HepG2 (cell line): ENCODE measurements around the gene ANKRD11. TPM values are rescaled to one million over a fixed set of nuclear protein-coding genes. Genes with fewer than 3 reads are reported as not detected.

ENCODE experiments used
- ATAC-seq: fragments of 200-7000 bp; cut with Tn5 transposase; 3 replicates; pipeline ENCODE4 v1.9.1; 2020; ENCODE audit warnings: mild to moderate bottlenecking, moderate library complexity
- BruUV-seq: library from RNA; stranded (reverse); fragments of 400-500 nt; replicated peaks from 2 replicates; lab custom pipeline; 2021; lab: Mats Ljungman, UMichigan
- CTCF ChIA-PET: fragments of 300-600 bp; formaldehyde crosslinking; extraction: SDS; loops from one replicate; lab custom pipeline; 2021; ENCODE audit warnings: low total read pairs, inconsistent platforms, low intra/inter-chr PET ratio; lab: Yijun Ruan, JAX
- POLR2A ChIA-PET: fragments of 350-600 bp; sonication (Branson Sonifier 250); formaldehyde crosslinking; loops from one replicate; lab custom pipeline; 2020; ENCODE audit warnings: antibody characterized with exemption, inconsistent platforms; lab: Yijun Ruan, JAX
- DNase-seq: peaks from one replicate; pipeline ENCODE4 v3.0.0-alpha.2; 2015; ENCODE audit warnings: low spot score
- FAIRE-seq: peaks from 3 replicates; lab custom pipeline; 2011; peaks lifted over from hg19 to GRCh38; lab: Jason Lieb, UNC
- H2AFZ ChIP-seq: one replicate; pipeline ENCODE4 v1.6.1; 2011; ENCODE audit warnings: low read length, inconsistent platforms
- H3K27ac ChIP-seq: fragments of 300-600 bp; 3 replicates; pipeline ENCODE4 v1.8.0; 2011; ENCODE audit warnings: mixed run types, mild to moderate bottlenecking, mixed read lengths, low read length, inconsistent platforms; ENCODE audit not compliant: insufficient read depth; ENCODE audit errors: extremely low read length
- H3K27me3 ChIP-seq, 2 experiments: fragments of 200-600 bp in 1 of 2; 2 replicates in 1 of 2; 3 replicates in 1 of 2; pipeline versions ENCODE4 v1.6.0 to v1.8.0; 2011; ENCODE audit warnings: low read length in 2 of 2, mild to moderate bottlenecking in 2 of 2, moderate library complexity in 2 of 2, inconsistent platforms in 1 of 2; ENCODE audit not compliant: insufficient read depth in 2 of 2, control insufficient read depth in 1 of 2
- H3K36me3 ChIP-seq, 2 experiments: fragments of 200-600 bp in 1 of 2; replicated peaks in 1 of 2; 2 replicates in 1 of 2; 3 replicates in 1 of 2; pipeline versions ENCODE4 v1.5.1 to v1.8.0; 2011; ENCODE audit warnings: low read length in 2 of 2, inconsistent platforms in 1 of 2; ENCODE audit not compliant: insufficient read depth in 2 of 2, control insufficient read depth in 1 of 2
- H3K4me1 ChIP-seq: 2 replicates; pipeline ENCODE4 v1.5.1; 2012; ENCODE audit warnings: low read length, inconsistent platforms; ENCODE audit not compliant: insufficient read depth
- H3K4me2 ChIP-seq: 2 replicates; pipeline ENCODE4 v1.6.0; 2011; ENCODE audit warnings: low read depth, low read length, inconsistent platforms
- H3K4me3 ChIP-seq, 3 experiments: fragments of 200-600 bp in 1 of 3; sonication (generic), shearing (Covaris generic) in 1 of 3; replicated peaks in 1 of 3; 2 replicates each; pipeline ENCODE4 v1.5.1; 2011 to 2016; ENCODE audit warnings: low read length in 3 of 3, inconsistent platforms in 2 of 3, low read depth in 2 of 3, mild to moderate bottlenecking in 2 of 3, control low read depth in 1 of 3, mixed read lengths in 1 of 3; ENCODE audit not compliant: insufficient read depth in 1 of 3
- H3K79me2 ChIP-seq: one replicate; pipeline ENCODE4 v1.6.1; 2011; ENCODE audit warnings: low read length, inconsistent platforms; ENCODE audit not compliant: insufficient read depth
- H3K9ac ChIP-seq: 2 replicates; pipeline ENCODE4 v1.6.0; 2011; ENCODE audit warnings: mild to moderate bottlenecking, low read depth, low read length, inconsistent platforms; ENCODE audit not compliant: insufficient read depth
- H3K9me3 ChIP-seq: 2 replicates; pipeline ENCODE4 v1.5.1; 2012; ENCODE audit warnings: mild to moderate bottlenecking, low read length
- H4K20me1 ChIP-seq: 2 replicates; pipeline ENCODE4 v1.6.0; 2011; ENCODE audit warnings: inconsistent platforms, mild to moderate bottlenecking, low read length, moderate library complexity; ENCODE audit not compliant: insufficient read depth
- CHCHD3 ChIP-seq: sonication (generic); formaldehyde crosslinking; IDR thresholded peaks from 2 replicates; pipeline ENCODE4 v1.8.0; 2022; ENCODE audit warnings: mild to moderate bottlenecking, missing genetic modification reagents, moderate library complexity
- CTCF ChIP-seq: sonication (generic); formaldehyde crosslinking; IDR thresholded peaks from 2 replicates; pipeline ENCODE4 v1.5.0; 2020; ENCODE audit warnings: mild to moderate bottlenecking, missing genetic modification reagents, moderate library complexity
- GATA4 ChIP-seq: sonication (generic); IDR thresholded peaks from 2 replicates; pipeline ENCODE4 v1.6.1; 2016; ENCODE audit warnings: antibody characterized with exemption, low read depth, borderline replicate concordance
- GATAD2A ChIP-seq: IDR thresholded peaks from 2 replicates; pipeline ENCODE4 v1.6.1; 2016
- GRHL1 ChIP-seq: sonication (generic); formaldehyde crosslinking; conservative IDR thresholded peaks from 2 replicates; pipeline ENCODE4 v1.8.0; 2022; ENCODE audit warnings: missing genetic modification reagents
- KLF15 ChIP-seq: sonication (generic); formaldehyde crosslinking; IDR thresholded peaks from 2 replicates; pipeline ENCODE4 v1.8.1; 2023; ENCODE audit warnings: borderline replicate concordance, mild to moderate bottlenecking, inconsistent platforms, missing genetic modification reagents, mixed read lengths
- MED1 ChIP-seq: sonication (generic); formaldehyde crosslinking; IDR thresholded peaks from 2 replicates; pipeline ENCODE4 v1.4.0; 2020; ENCODE audit warnings: missing genetic modification reagents
- RBM22 ChIP-seq: fragments of 200-400 bp; formaldehyde crosslinking; optimal IDR thresholded peaks from 2 replicates; pipeline ENCODE3; 2017; ENCODE audit warnings: mild to moderate bottlenecking, low read length, moderate library complexity
- RBM39 ChIP-seq: fragments of 200-400 bp; formaldehyde crosslinking; IDR thresholded peaks from one replicate; pipeline ENCODE4 v1.6.1; 2018; ENCODE audit warnings: antibody characterized with exemption, mild to moderate bottlenecking, low read depth, low read length; ENCODE audit not compliant: poor library complexity, severe bottlenecking
- RFX1 ChIP-seq: fragments of 450-650 bp; IDR thresholded peaks from 2 replicates; pipeline ENCODE4 v1.6.1; 2017
- SP4 ChIP-seq: sonication (generic); formaldehyde crosslinking; IDR thresholded peaks from 2 replicates; pipeline ENCODE4 v1.8.1; 2023; ENCODE audit warnings: mild to moderate bottlenecking, missing genetic modification reagents
- ZBTB20 ChIP-seq: sonication (generic); formaldehyde crosslinking; IDR thresholded peaks from 2 replicates; pipeline ENCODE4 v1.8.1; 2023; ENCODE audit warnings: missing genetic modification reagents, low read depth, mild to moderate bottlenecking, borderline replicate concordance
- ZNF124 ChIP-seq: sonication (generic); formaldehyde crosslinking; IDR thresholded peaks from 2 replicates; pipeline ENCODE4 v1.4.0; 2020; ENCODE audit warnings: missing genetic modification reagents
- ZNF263 ChIP-seq: sonication (generic); formaldehyde crosslinking; IDR thresholded peaks from 2 replicates; pipeline ENCODE4 v1.4.0; 2020; ENCODE audit warnings: missing genetic modification reagents
- ZNF598 ChIP-seq: sonication (generic); formaldehyde crosslinking; IDR thresholded peaks from 2 replicates; pipeline ENCODE4 v1.5.1; 2020; ENCODE audit warnings: mild to moderate bottlenecking, missing genetic modification reagents, borderline replicate concordance
- whole genome bisulfite sequencing: methylation state at CpG from one replicate; pipeline ENCODE4 v1.1.6; 2017; ENCODE audit warnings: low lambda C conversion rate; 5-methylcytosine and 5-hydroxymethylcytosine counted together
- in situ Hi-C: cut with HindIII; loops from 2 replicates; pipeline ENCODE4 v1.10.0; 2017; ENCODE audit warnings: low pct_unique_long_range_greater_than_20kb; ENCODE audit not compliant: extremely low pct_ligation_motif_present
- intact Hi-C: fragments of 100-400 bp; cut with micrococcal nuclease; formaldehyde crosslinking; loops from one replicate; pipeline ENCODE4 v1.10.0; 2022; ENCODE audit not compliant: unreplicated experiment
- polyA plus RNA-seq, 8 experiments: library from polyadenylated mRNA; depleted of rRNA in 3 of 8; stranded (reverse) in 7 of 8; unstranded in 1 of 8; fragments of >200 nt; fragmentation: Illumina TruSeq in 4 of 8; extraction: Trizol in 4 of 8; gene quantifications; 2 replicates each; pipeline versions ENCODE4 v1.2.1 to v1.2.3, GENCODE V29; 2011 to 2016; ENCODE audit warnings: low read depth in 4 of 8, missing spikeins in 1 of 8, mixed read lengths in 1 of 8; ENCODE audit not compliant: insufficient read depth in 1 of 8
- total RNA-seq, 5 experiments: library from RNA; depleted of rRNA; stranded (reverse); fragments of >200 nt; fragmentation: Illumina TruSeq; extraction: Trizol; gene quantifications; 2 replicates each; pipeline ENCODE4 v1.2.3, GENCODE V29; 2016; ENCODE audit warnings: low read depth in 1 of 5

Gene ANKRD11
- total and polyA plus RNA-seq, 2 of the 13 experiments (the other 11 are each of a cell fraction or from before 2014, with no cell fraction given), result 21.4 to 38.4 TPM

- Histone ChIP-seq H3K4me3 (no peak overlapping the region), H3K36me3 (peaks cover 21 to 62% of the 10 kb centered on the region in 2 experiments), H3K4me2 (no peak overlapping the region), H3K9ac (no peak overlapping the region), H3K79me2 (peaks cover 46% of the 10 kb centered on the region), H3K27ac (no peak overlapping the region), H4K20me1 (peaks cover 55% of the 10 kb centered on the region), H3K4me1 (peaks cover 43% of the 10 kb centered on the region), H2AFZ (no peak overlapping the region), H3K9me3 (no peaks in the 10 kb centered on the region), H3K27me3 (no peaks in the 10 kb centered on the region)
- ATAC-seq, result no peak
- ChIA-PET POLR2A (interaction anchor here (0.6 kb wide), 1 partner anchor 46 kb away, joined by 3 read pairs; no protein-coding TSS in a partner anchor), CTCF (no interaction called here)
- DNase-seq, result no peak
- no peak for FAIRE-seq
- in situ Hi-C loops (no loop called here), intact Hi-C loops (no loop called here)
- WGBS, result 95% methylated on average over 27 of the region's 28 CpGs
- no TSS peak for BruUV-seq
- TF ChIP-seq CTCF (peak; percentile 19; the same call in 1 of the 2 replicates), ZNF598 (CRISPR knock-in tag) (no peak), GATAD2A (CRISPR knock-in tag) (no peak), ZNF124 (CRISPR knock-in tag) (no peak), ZNF263 (CRISPR knock-in tag) (0 out of 2 replicates have a peak, but pooled peaks have one; percentile 17), CHCHD3 (CRISPR knock-in tag) (0 out of 2 replicates have a peak, but pooled peaks have one; percentile 28), RFX1 (no peak), ZBTB20 (CRISPR knock-in tag) (no peak), GRHL1 (no peak), SP4 (CRISPR knock-in tag) (no peak), MED1 (CRISPR knock-in tag) (no peak), GATA4 (no peak), RBM39 (peak; percentile 7), RBM22 (peak; percentile 62), KLF15 (no peak)
Measured at GRCh38 chr16:89293276-89294143, 196.9 kb downstream of the ANKRD11 start.
